H9 (cell line): Measurements from ENCODE around the gene LRRC61. TPM values are rescaled to one million over a fixed set of nuclear protein-coding genes. Genes with fewer than 3 reads are reported as not detected.
A peak's percentile ranks its signal among the peaks of the same experiment; 100 is the strongest.

ENCODE experiments used
- DNase-seq: peaks from one replicate; pipeline ENCODE4 v3.0.0-alpha.2; 2017
- H2AFZ ChIP-seq: one replicate; pipeline ENCODE4 v1.6.1; 2013; ENCODE audit warnings: mild to moderate bottlenecking, low read length, control low read depth, moderate library complexity
- H2AK5ac ChIP-seq: 2 replicates; pipeline ENCODE4 v1.6.1; 2013; ENCODE audit warnings: low read length, control low read depth, mixed read lengths; ENCODE audit not compliant: insufficient read length
- H2BK120ac ChIP-seq: one replicate; pipeline ENCODE4 v1.6.1; 2013; ENCODE audit warnings: low read depth, mild to moderate bottlenecking, low read length, control low read depth, inconsistent platforms; ENCODE audit not compliant: poor library complexity, severe bottlenecking
- H2BK12ac ChIP-seq: 2 replicates; pipeline ENCODE4 v1.6.1; 2013; ENCODE audit warnings: low read length, control low read depth, mixed read lengths, low read depth; ENCODE audit not compliant: insufficient read length
- H2BK15ac ChIP-seq: 2 replicates; pipeline ENCODE4 v1.6.1; 2013; ENCODE audit warnings: low read depth, low read length, control low read depth
- H2BK20ac ChIP-seq: one replicate; pipeline ENCODE4 v1.6.1; 2013; ENCODE audit warnings: low read depth, mild to moderate bottlenecking, low read length, control low read depth, inconsistent platforms; ENCODE audit not compliant: poor library complexity, severe bottlenecking
- H2BK5ac ChIP-seq: 2 replicates; pipeline ENCODE4 v1.6.1; 2013; ENCODE audit warnings: low read length, control low read depth, mixed read lengths; ENCODE audit not compliant: insufficient read length
- H3K14ac ChIP-seq: 2 replicates; pipeline ENCODE4 v1.6.1; 2013; ENCODE audit warnings: low read length, control low read depth; ENCODE audit not compliant: insufficient read depth
- H3K18ac ChIP-seq: 2 replicates; pipeline ENCODE4 v1.6.1; 2013; ENCODE audit warnings: low read depth, mild to moderate bottlenecking, mixed read lengths, low read length, control low read depth; ENCODE audit not compliant: insufficient read length
- H3K23ac ChIP-seq: 2 replicates; pipeline ENCODE4 v1.6.1; 2013; ENCODE audit warnings: low read length, control low read depth, mixed read lengths, low read depth; ENCODE audit not compliant: insufficient read length
- H3K23me2 ChIP-seq: 2 replicates; pipeline ENCODE4 v1.6.1; 2013; ENCODE audit warnings: low read depth, mild to moderate bottlenecking, mixed read lengths, low read length, control low read depth; ENCODE audit not compliant: insufficient read length, poor library complexity, severe bottlenecking
- H3K27ac ChIP-seq: 2 replicates; pipeline ENCODE4 v1.5.1; 2013; ENCODE audit warnings: low read length, control low read depth, mixed read lengths, low read depth; ENCODE audit not compliant: insufficient read length
- H3K27me3 ChIP-seq: 2 replicates; pipeline ENCODE4 v1.6.1; 2013; ENCODE audit warnings: low read length, control low read depth, inconsistent platforms; ENCODE audit not compliant: insufficient read depth
- H3K4ac ChIP-seq: 2 replicates; pipeline ENCODE4 v1.6.1; 2013; ENCODE audit warnings: low read depth, mild to moderate bottlenecking, control low read depth, inconsistent platforms, low read length, moderate library complexity
- H3K4me1 ChIP-seq: 2 replicates; pipeline ENCODE4 v1.6.1; 2013; ENCODE audit warnings: low read length, control low read depth, inconsistent platforms; ENCODE audit not compliant: insufficient read depth
- H3K4me2 ChIP-seq: 2 replicates; pipeline ENCODE4 v1.6.1; 2013; ENCODE audit warnings: low read length, control low read depth, mixed read lengths; ENCODE audit not compliant: insufficient read length, insufficient read depth
- H3K56ac ChIP-seq: 2 replicates; pipeline ENCODE4 v1.6.1; 2013; ENCODE audit warnings: low read depth, mild to moderate bottlenecking, mixed read lengths, low read length, control low read depth; ENCODE audit not compliant: insufficient read length
- H3K79me1 ChIP-seq: 2 replicates; pipeline ENCODE4 v1.6.1; 2013; ENCODE audit warnings: low read depth, mild to moderate bottlenecking, moderate library complexity, low read length, control low read depth, inconsistent platforms; ENCODE audit not compliant: insufficient read depth, poor library complexity, severe bottlenecking
- H3K79me2 ChIP-seq: 2 replicates; pipeline ENCODE4 v1.6.1; 2013; ENCODE audit warnings: low read length, control low read depth, inconsistent platforms; ENCODE audit not compliant: insufficient read depth
- H3K9ac ChIP-seq: 2 replicates; pipeline ENCODE4 v1.6.1; 2013; ENCODE audit warnings: low read length, control low read depth, mixed read lengths; ENCODE audit not compliant: insufficient read length; ENCODE audit errors: extremely low read depth
- H3K9me3 ChIP-seq: one replicate; pipeline ENCODE4 v1.6.1; 2013; ENCODE audit warnings: low read depth, low read length, inconsistent platforms; ENCODE audit not compliant: control insufficient read depth
- H3T11ph ChIP-seq: one replicate; pipeline ENCODE4 v1.6.1; 2013; ENCODE audit warnings: mild to moderate bottlenecking, low read length, control low read depth, inconsistent platforms
- H4K20me1 ChIP-seq: one replicate; pipeline ENCODE4 v1.6.1; 2013; ENCODE audit not compliant: control insufficient read depth, insufficient read length, insufficient read depth
- H4K5ac ChIP-seq: 2 replicates; pipeline ENCODE4 v1.6.1; 2013; ENCODE audit warnings: low read depth, mild to moderate bottlenecking, mixed read lengths, low read length, control low read depth; ENCODE audit not compliant: insufficient read length
- H4K8ac ChIP-seq: replicated peaks from 2 replicates; pipeline ENCODE4 v1.6.1; 2013; ENCODE audit warnings: low read length, control low read depth, mixed read lengths, low read depth; ENCODE audit not compliant: insufficient read length
- H4K91ac ChIP-seq: 2 replicates; pipeline ENCODE4 v1.6.1; 2013; ENCODE audit warnings: low read depth, mild to moderate bottlenecking, moderate library complexity, mixed read lengths, low read length, control low read depth; ENCODE audit not compliant: insufficient read length
- H3K27ac Mint-ChIP-seq, 3 experiments: 2 replicates in 2 of 3; 3 replicates in 1 of 3; pipeline ENCODE4 v1.8.0; 2020 to 2021; ENCODE audit warnings: mixed read lengths in 3 of 3, mild to moderate bottlenecking in 1 of 3, moderate library complexity in 1 of 3
- H3K27me3 Mint-ChIP-seq: 2 replicates; pipeline ENCODE4 v1.8.0; 2021; ENCODE audit warnings: low read depth, mild to moderate bottlenecking, moderate library complexity, mixed read lengths
- H3K36me3 Mint-ChIP-seq, 3 experiments: 2 replicates in 2 of 3; 3 replicates in 1 of 3; pipeline ENCODE4 v1.8.0; 2020 to 2021; ENCODE audit warnings: low read depth in 3 of 3, mixed read lengths in 3 of 3; ENCODE audit not compliant: insufficient read depth in 1 of 3
- H3K4me1 Mint-ChIP-seq, 2 experiments: 2 replicates each; pipeline ENCODE4 v1.8.0; 2020; ENCODE audit warnings: mixed read lengths in 2 of 2
- H3K4me3 Mint-ChIP-seq, 2 experiments: 2 replicates in 1 of 2; 3 replicates in 1 of 2; pipeline ENCODE4 v1.8.0; 2020 to 2021; ENCODE audit warnings: mild to moderate bottlenecking in 2 of 2, mixed read lengths in 2 of 2, moderate library complexity in 1 of 2
- H3K9me3 Mint-ChIP-seq, 2 experiments: 2 replicates in 1 of 2; 3 replicates in 1 of 2; pipeline ENCODE4 v1.8.0; 2020; ENCODE audit warnings: mild to moderate bottlenecking in 2 of 2, mixed read lengths in 2 of 2, moderate library complexity in 1 of 2
- WGBS: extraction: QIAGEN DNeasy Blood & Tissue Kit; methylation state at CpG from one replicate; pipeline ENCODE4 v1.1.7; 2013; ENCODE audit warnings: missing lambda C conversion rate, low lambda C conversion rate, mixed read lengths; ENCODE audit not compliant: insufficient read length; ENCODE audit errors: extremely low coverage; 5-methylcytosine and 5-hydroxymethylcytosine counted together
- total RNA-seq: library from RNA; stranded (reverse); gene quantifications from 2 replicates; pipeline ENCODE4 v1.2.1, GENCODE V29; 2021
- TF ChIP-seq, protein P1 (sequence below): fragments of 200-600 bp; sonication (generic); conservative IDR thresholded peaks from 3 replicates; pipeline ENCODE4 v1.8.0; 2021; ENCODE audit warnings: antibody characterized with exemption, mild to moderate bottlenecking

The LRRC61 gene
- total RNA-seq, 1 experiment from 2014 or later: 24.4 TPM

DNA sequence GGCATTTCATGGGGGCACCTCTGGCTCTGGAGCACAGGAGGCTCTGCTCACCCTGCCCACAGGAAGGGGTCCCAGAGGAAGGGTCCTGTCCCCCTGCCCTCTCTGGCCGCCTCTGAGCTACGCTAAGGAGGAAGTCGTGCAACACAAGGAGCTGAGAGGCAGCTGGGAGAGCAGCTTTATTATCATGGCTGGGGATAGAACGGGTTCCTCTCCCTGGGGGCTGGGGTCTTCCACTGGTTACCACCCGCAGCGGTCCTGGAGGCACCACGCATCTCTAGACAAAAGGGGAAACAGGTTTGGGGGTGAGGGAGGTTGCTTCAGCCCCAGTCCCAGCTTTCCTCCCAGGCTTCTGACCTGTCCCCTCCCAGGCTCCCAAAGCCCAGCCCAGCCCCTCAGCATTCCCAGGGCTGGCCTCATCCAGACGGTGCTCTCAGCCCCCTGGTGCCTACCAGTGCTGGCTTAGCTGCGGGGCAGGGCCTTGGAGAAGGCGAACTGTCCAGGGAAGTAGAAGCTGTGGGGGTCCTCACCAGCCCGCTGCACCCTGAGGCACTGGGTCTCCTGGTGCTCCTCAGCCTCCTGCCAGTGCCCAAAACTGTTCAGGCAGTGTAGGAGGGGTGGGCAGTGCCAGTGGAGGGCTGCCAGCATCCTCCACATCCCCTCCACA lies 15.1 kb downstream of the LRRC61 start:
- H3K27ac Mint-ChIP-seq: peak overlapping the region in 2 of 3 experiments; percentile 48 to 80; a peak in 3 of 7 replicates
- peak overlapping the region in 1 of 2 experiments; percentile 96; a peak in 1 of 5 replicates for H3K4me3 Mint-ChIP-seq

More for the DNA sequence above, 15.1 kb downstream of the LRRC61 start:
- H3K9ac ChIP-seq: no peak overlapping the region
- DNase-seq: no peak
- peaks cover 25 to 33% (median 25%) of the 10 kb centered on the region in 3 experiments for H3K36me3 Mint-ChIP-seq
- H3K18ac ChIP-seq: no peak overlapping the region
- H3K23me2 ChIP-seq: peaks cover 16% of the 10 kb centered on the region
- no peak overlapping the region for H2BK15ac ChIP-seq
- H4K20me1 ChIP-seq: no peaks in the 10 kb centered on the region
- H3K9me3 Mint-ChIP-seq: peaks cover under 1 to 2% of the 10 kb centered on the region in 2 experiments; a peak in 3 of 5 replicates
- no peak overlapping the region for H3K23ac ChIP-seq
- H2BK5ac ChIP-seq: no peak overlapping the region
- no peak overlapping the region for H4K8ac ChIP-seq
- H3K4me1 Mint-ChIP-seq: peaks cover 67 to 74% of the 10 kb centered on the region in 2 experiments
- H3K4ac ChIP-seq: no peak overlapping the region
- H3K4me2 ChIP-seq: no peak overlapping the region
- no peaks in the 10 kb centered on the region for H3K79me2 ChIP-seq
- H3T11ph ChIP-seq: no peak overlapping the region
- H3K27me3 ChIP-seq: peaks cover 10% of the 10 kb centered on the region
- no peak overlapping the region for H4K5ac ChIP-seq
- H3K4me1 ChIP-seq: no peaks in the 10 kb centered on the region; the same call in 1 of the 2 replicates
- H2BK12ac ChIP-seq: no peak overlapping the region
- H3K79me1 ChIP-seq: no peaks in the 10 kb centered on the region
- peaks cover 57% of the 10 kb centered on the region for H3K27me3 Mint-ChIP-seq
- no peak overlapping the region; the same call in 1 of the 2 replicates for H3K14ac ChIP-seq
- no peak overlapping the region for H4K91ac ChIP-seq
- no peak overlapping the region for H3K56ac ChIP-seq
- no peak overlapping the region for H2AK5ac ChIP-seq
- H3K9me3 ChIP-seq: no peaks in the 10 kb centered on the region
- no peak overlapping the region for H3K27ac ChIP-seq
- TF ChIP-seq, protein P1, sequence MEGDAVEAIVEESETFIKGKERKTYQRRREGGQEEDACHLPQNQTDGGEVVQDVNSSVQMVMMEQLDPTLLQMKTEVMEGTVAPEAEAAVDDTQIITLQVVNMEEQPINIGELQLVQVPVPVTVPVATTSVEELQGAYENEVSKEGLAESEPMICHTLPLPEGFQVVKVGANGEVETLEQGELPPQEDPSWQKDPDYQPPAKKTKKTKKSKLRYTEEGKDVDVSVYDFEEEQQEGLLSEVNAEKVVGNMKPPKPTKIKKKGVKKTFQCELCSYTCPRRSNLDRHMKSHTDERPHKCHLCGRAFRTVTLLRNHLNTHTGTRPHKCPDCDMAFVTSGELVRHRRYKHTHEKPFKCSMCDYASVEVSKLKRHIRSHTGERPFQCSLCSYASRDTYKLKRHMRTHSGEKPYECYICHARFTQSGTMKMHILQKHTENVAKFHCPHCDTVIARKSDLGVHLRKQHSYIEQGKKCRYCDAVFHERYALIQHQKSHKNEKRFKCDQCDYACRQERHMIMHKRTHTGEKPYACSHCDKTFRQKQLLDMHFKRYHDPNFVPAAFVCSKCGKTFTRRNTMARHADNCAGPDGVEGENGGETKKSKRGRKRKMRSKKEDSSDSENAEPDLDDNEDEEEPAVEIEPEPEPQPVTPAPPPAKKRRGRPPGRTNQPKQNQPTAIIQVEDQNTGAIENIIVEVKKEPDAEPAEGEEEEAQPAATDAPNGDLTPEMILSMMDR: no peak
- WGBS: no CpG with 5 or more reads among the region's 11 CpGs
- no peak overlapping the region for H2BK20ac ChIP-seq
- H2BK120ac ChIP-seq: no peak overlapping the region
- no peak overlapping the region for H2AFZ ChIP-seq
